Esophagus squamous epithelium (tissue), 5 donors: ENCODE measurements around the gene SEC31A. TPM values are rescaled to one million over a fixed set of nuclear protein-coding genes. Genes with fewer than 3 reads are reported as not detected.

Source experiments
- DNase-seq: peaks from one replicate; lab custom pipeline; 2025; lab: John Stamatoyannopoulos, UW
- H3K27ac ChIP-seq, 4 donors: fragments of 200-600 bp; sonication (generic); one replicate each; pipeline ENCODE4 v1.5.1; 2016 to 2019; ENCODE audit warnings: mild to moderate bottlenecking in 1 of 4
- H3K27me3 ChIP-seq, 4 donors: fragments of 200-600 bp; sonication (generic); 1 replicate in 3 of 4; 2 replicates in 1 of 4; pipeline versions ENCODE4 v1.5.1 to v1.6.0; 2017 to 2021; ENCODE audit warnings: antibody characterized with exemption in 1 of 4
- H3K36me3 ChIP-seq, 3 donors: fragments of 200-600 bp; sonication (generic); one replicate each; pipeline ENCODE4 v1.5.1; 2016 to 2019
- H3K4me1 ChIP-seq, 3 donors: fragments of 200-600 bp; sonication (generic); one replicate each; pipeline ENCODE4 v1.5.1; 2017 to 2019
- H3K4me3 ChIP-seq, 4 donors: fragments of 200-600 bp; sonication (generic); 1 replicate in 3 of 4; 2 replicates in 1 of 4; pipeline ENCODE4 v1.5.1; 2016 to 2019; ENCODE audit warnings: mild to moderate bottlenecking in 2 of 4, moderate library complexity in 1 of 4
- H3K9me3 ChIP-seq, 3 donors: fragments of 200-600 bp; sonication (generic); one replicate each; pipeline ENCODE4 v1.5.1; 2016 to 2019
- CTCF ChIP-seq, 6 experiments: fragments of 450-650 bp in 4 of 6; fragments of 200-600 bp in 2 of 6; sonication (generic) in 2 of 6; IDR thresholded peaks; one replicate each; pipeline ENCODE4 v1.5.1; 2016 to 2019; ENCODE audit warnings: antibody characterized with exemption in 6 of 6, mild to moderate bottlenecking in 4 of 6, moderate library complexity in 4 of 6
- POLR2A ChIP-seq, 4 donors: fragments of 450-650 bp; IDR thresholded peaks; one replicate each; pipeline ENCODE4 v1.6.1; 2017; ENCODE audit warnings: antibody characterized with exemption in 4 of 4, mild to moderate bottlenecking in 4 of 4, moderate library complexity in 3 of 4
- WGBS, 2 donors: methylation state at CpG; one replicate each; pipeline ENCODE4 v1.1.5; 2018; 5-methylcytosine and 5-hydroxymethylcytosine counted together
- intact Hi-C: fragments of 100-400 bp; cut with DNase I; formaldehyde crosslinking; loops from one replicate; pipeline ENCODE4 v1.15.0; 2022
- total RNA-seq, 4 donors: library from RNA; depleted of rRNA; stranded (reverse); fragments of >200 nt; gene quantifications; one replicate each; pipeline ENCODE4 v1.1.0, GENCODE V29; 2016
- donor health status: DM: yes; HTN: yes; CAD: no.

The SEC31A gene
- total RNA-seq, 4 donors from 2014 or later, result 88.8 to 161 (median 128) TPM

DNA sequence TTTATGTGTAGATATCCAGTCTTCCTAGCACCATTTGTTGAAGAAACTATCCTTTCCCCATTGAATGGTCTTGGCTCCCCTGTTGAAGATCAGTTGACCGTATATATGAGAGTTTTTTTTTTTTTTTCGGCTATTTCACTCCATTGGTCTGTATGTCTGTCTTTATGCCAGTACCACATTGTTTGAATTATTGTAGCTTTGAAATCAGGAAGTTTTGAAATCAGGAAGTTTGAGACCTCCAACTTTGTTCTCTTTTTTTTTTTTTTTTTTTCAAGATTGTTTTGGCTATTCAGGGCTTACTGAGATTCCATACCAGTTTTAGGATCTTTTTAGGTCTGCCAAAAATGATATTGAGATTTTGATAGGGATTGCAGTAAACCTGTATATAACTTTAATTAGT is 88.0 kb downstream of the SEC31A start:
- WGBS, 2 donors, result 63 to 73% methylated on average over 2 of the region's 2 CpGs
- DNase-seq, result no peak
- Histone ChIP-seq H3K27me3 (peaks cover 0 to 10% (median 0%) of the 10 kb centered on the region in 4 donors), H3K4me3 (no peak overlapping the region), H3K4me1 (peaks cover 7 to 20% (median 8%) of the 10 kb centered on the region in 3 donors), H3K9me3 (no peaks in the 10 kb centered on the region), H3K36me3 (no peaks in the 10 kb centered on the region), H3K27ac (no peak overlapping the region)
- no peak for TF ChIP-seq CTCF (IDR thresholded peaks at IDR 0.05)
- intact Hi-C loops, result no loop called here

- Histone ChIP-seq H3K36me3 (no peaks in the 10 kb centered on the region), H3K4me1 (peaks cover 10 to 29% (median 17%) of the 10 kb centered on the region in 3 donors), H3K27me3 (peaks cover 0 to 17% (median 1%) of the 10 kb centered on the region in 4 donors), H3K27ac (no peak overlapping the region), H3K4me3 (no peak overlapping the region), H3K9me3 (no peaks in the 10 kb centered on the region)
- TF ChIP-seq POLR2A (IDR thresholded peaks at IDR 0.05), result no peak
- peak in 2 of 6 experiments; percentile 29 to 33 for TF ChIP-seq CTCF (IDR thresholded peaks at IDR 0.05)
- intact Hi-C loops, result no loop called here
- no peak for DNase-seq
- WGBS, 2 donors, result 48 to 56% methylated on average over 3 of the region's 3 CpGs
Measured at GRCh38 chr4:82801910-82802521, 88.9 kb downstream of the SEC31A start.

- no peak for DNase-seq
- Histone ChIP-seq H3K27me3 (peaks cover 0 to 17% (median 1%) of the 10 kb centered on the region in 4 donors), H3K36me3 (no peaks in the 10 kb centered on the region), H3K4me3 (peak overlapping the region; percentile 41 to 89 (median 76)), H3K9me3 (no peaks in the 10 kb centered on the region), H3K27ac (peak overlapping the region; percentile 16 to 79 (median 39)), H3K4me1 (peaks cover 10 to 37% (median 19%) of the 10 kb centered on the region in 3 donors)
- WGBS, 2 donors, result 4 to 9% methylated on average over 8 to 10 of the region's 25 CpGs
- intact Hi-C loops, result loop anchor here (10.0 kb wide), 1 partner anchor 334 kb away; no protein-coding TSS in a partner anchor
- TF ChIP-seq POLR2A (IDR thresholded peaks at IDR 0.05) (no peak), CTCF (IDR thresholded peaks at IDR 0.05) (no peak)
Measured at GRCh38 chr4:82799006-82799881, 91.7 kb downstream of the SEC31A start.

DNA sequence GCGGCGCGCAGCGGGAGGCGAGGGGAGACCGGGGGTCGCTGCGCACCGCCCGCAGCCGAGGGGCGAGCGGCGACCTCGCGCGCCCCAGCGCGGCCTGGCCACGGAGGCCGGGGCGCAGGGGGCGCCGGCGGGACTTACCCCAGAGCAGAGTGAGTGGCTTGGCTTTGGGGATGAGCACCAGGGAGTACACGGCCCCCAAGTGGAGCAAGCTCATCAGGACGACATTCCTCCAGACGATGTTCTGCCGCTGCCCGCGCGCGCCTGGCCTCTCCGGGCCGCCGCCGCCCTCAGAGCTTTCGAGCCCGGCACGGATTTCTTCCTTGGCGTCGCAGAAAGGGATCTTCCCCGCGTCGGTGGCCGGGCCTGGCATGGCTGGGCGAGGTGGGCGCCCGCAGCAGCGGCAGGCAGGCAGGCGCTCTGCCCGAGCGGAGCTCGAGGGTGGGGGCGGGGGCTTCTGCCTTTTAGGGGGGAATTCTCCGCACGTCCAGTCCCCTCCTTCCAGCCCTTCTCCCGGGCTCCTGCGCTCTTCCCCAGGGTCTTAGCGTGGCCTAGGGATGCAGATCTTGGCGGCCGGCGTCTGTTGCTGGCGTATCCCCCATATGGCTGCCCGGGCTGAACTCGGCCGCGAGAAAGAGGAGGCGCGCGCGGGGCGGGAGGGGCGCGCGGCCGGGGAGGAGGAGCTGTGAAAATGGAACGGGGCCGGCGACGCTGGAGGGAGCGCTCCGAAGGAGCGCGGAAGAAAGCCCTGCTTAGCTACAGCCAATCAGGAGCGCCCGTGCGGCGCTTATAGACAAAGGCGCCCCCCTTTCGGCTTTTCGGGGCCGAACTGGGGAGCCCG is 92.6 kb downstream of the SEC31A start, which contains the start of gene SCD5:
TSS of gene SCD5 (minus strand) at position 629 of the 838 bp plus-strand sequence. CDS start at position 370, 259 bp downstream.
- TF ChIP-seq CTCF (IDR thresholded peaks at IDR 0.05) (no peak), POLR2A (IDR thresholded peaks at IDR 0.05) (no peak)
- H3K27me3 ChIP-seq, result peaks cover 0 to 17% (median 1%) of the 10 kb centered on the region in 4 donors
- H3K27ac ChIP-seq, result peak within 1 kb of the TSS; percentile 17 to 79 (median 66)
- DNase-seq, result no peak
- intact Hi-C loops, result loop anchor here (10.0 kb wide), 1 partner anchor 334 kb away; no protein-coding TSS in a partner anchor
- H3K4me3 ChIP-seq, result peak within 1 kb of the TSS; percentile 41 to 89 (median 76)
- 2% methylated on average over 10 of the region's 94 CpGs; no CpG with 5 or more reads in 1 of the 2 donors for WGBS, 2 donors
- no peaks in the 10 kb centered on the region for H3K36me3 ChIP-seq
- peaks cover 10 to 37% (median 19%) of the 10 kb centered on the region in 3 donors for H3K4me1 ChIP-seq
- no peaks in the 10 kb centered on the region for H3K9me3 ChIP-seq
